ENCODE data around the gene SRPK2.
"Not testable (repeated sequence)": the region's sequence is repeated elsewhere in the genome, so short reads cannot be mapped to it uniquely, and the experiment has no call there.

The SRPK2 gene

GRCh38 chr7:105324606-105325005 lies 64.1 kb downstream of the SRPK2 start:
- H3K4me1 Mint-ChIP-seq, result peaks cover 76% of the 10 kb centered on the region
- not testable (repeated sequence) for H3K9me3 Mint-ChIP-seq; ATAC-seq (replicated peaks; ENCODE audit: extremely low read depth, poor library complexity, severe bottlenecking); H3K4me3 Mint-ChIP-seq; DNase-seq (ENCODE audit: low spot score in 2 of 2); H3K27me3 Mint-ChIP-seq; H3K27ac Mint-ChIP-seq (ENCODE audit: low read depth); H3K36me3 Mint-ChIP-seq (ENCODE audit: insufficient read depth)

- Mint-ChIP-seq H3K27ac (ENCODE audit: low read depth) (no peak overlapping the region), H3K9me3 (no peaks in the 10 kb centered on the region), H3K36me3 (ENCODE audit: insufficient read depth) (peaks cover 5% of the 10 kb centered on the region), H3K4me3 (no peak overlapping the region), H3K4me1 (peaks cover 76% of the 10 kb centered on the region), H3K27me3 (no peaks in the 10 kb centered on the region)
- no peak for DNase-seq (ENCODE audit: low spot score in 2 of 2)
- ATAC-seq (replicated peaks; ENCODE audit: extremely low read depth, poor library complexity, severe bottlenecking), result no peak
Observed at GRCh38 chr7:105323366-105323765, 65.4 kb downstream of the SRPK2 start.

- Mint-ChIP-seq H3K27me3 (no peaks in the 10 kb centered on the region), H3K4me3 (no peak overlapping the region), H3K27ac (ENCODE audit: low read depth) (no peak overlapping the region), H3K4me1 (peaks cover 75% of the 10 kb centered on the region), H3K9me3 (no peaks in the 10 kb centered on the region), H3K36me3 (ENCODE audit: insufficient read depth) (peaks cover 5% of the 10 kb centered on the region)
- ATAC-seq (replicated peaks; ENCODE audit: extremely low read depth, poor library complexity, severe bottlenecking) (no peak), DNase-seq (ENCODE audit: low spot score in 2 of 2) (no peak)
Observed at GRCh38 chr7:105322655-105323277, 66.0 kb downstream of the SRPK2 start.

- ATAC-seq (replicated peaks; ENCODE audit: extremely low read depth, poor library complexity, severe bottlenecking) (no peak), DNase-seq (ENCODE audit: low spot score in 2 of 2) (no peak)
- H3K36me3 Mint-ChIP-seq (ENCODE audit: insufficient read depth), result peaks cover 4% of the 10 kb centered on the region
- H3K27me3 Mint-ChIP-seq, result no peaks in the 10 kb centered on the region
- peaks cover 67% of the 10 kb centered on the region for H3K4me1 Mint-ChIP-seq
- H3K9me3 Mint-ChIP-seq, result no peaks in the 10 kb centered on the region
- H3K27ac Mint-ChIP-seq (ENCODE audit: low read depth), result no peak overlapping the region
- H3K4me3 Mint-ChIP-seq, result no peak overlapping the region
Observed at GRCh38 chr7:105321754-105322455, 66.8 kb downstream of the SRPK2 start.

- no peak overlapping the region for H3K4me3 Mint-ChIP-seq
- no peak overlapping the region for H3K27ac Mint-ChIP-seq (ENCODE audit: low read depth)
- DNase-seq (ENCODE audit: low spot score in 2 of 2) (no peak), ATAC-seq (replicated peaks; ENCODE audit: extremely low read depth, poor library complexity, severe bottlenecking) (no peak)
- H3K36me3 Mint-ChIP-seq (ENCODE audit: insufficient read depth), result peaks cover 4% of the 10 kb centered on the region
- no peaks in the 10 kb centered on the region for H3K27me3 Mint-ChIP-seq
- peaks cover 63% of the 10 kb centered on the region for H3K4me1 Mint-ChIP-seq
- H3K9me3 Mint-ChIP-seq, result no peaks in the 10 kb centered on the region
Observed at GRCh38 chr7:105320896-105321295, 67.8 kb downstream of the SRPK2 start.

GRCh38 chr7:105319578-105319977 lies 69.1 kb downstream of the SRPK2 start:
- no peaks in the 10 kb centered on the region for H3K27me3 Mint-ChIP-seq
- peaks cover 4% of the 10 kb centered on the region for H3K36me3 Mint-ChIP-seq (ENCODE audit: insufficient read depth)
- H3K9me3 Mint-ChIP-seq, result no peaks in the 10 kb centered on the region
- DNase-seq (ENCODE audit: low spot score in 2 of 2) (no peak), ATAC-seq (replicated peaks; ENCODE audit: extremely low read depth, poor library complexity, severe bottlenecking) (no peak)
- peaks cover 51% of the 10 kb centered on the region for H3K4me1 Mint-ChIP-seq
- H3K27ac Mint-ChIP-seq (ENCODE audit: low read depth), result no peak overlapping the region
- no peak overlapping the region for H3K4me3 Mint-ChIP-seq

- Mint-ChIP-seq H3K4me1 (peaks cover 33% of the 10 kb centered on the region), H3K9me3 (no peaks in the 10 kb centered on the region), H3K27me3 (no peaks in the 10 kb centered on the region), H3K36me3 (ENCODE audit: insufficient read depth) (peaks cover 2% of the 10 kb centered on the region), H3K27ac (ENCODE audit: low read depth) (no peak overlapping the region), H3K4me3 (no peak overlapping the region)
- ATAC-seq (replicated peaks; ENCODE audit: extremely low read depth, poor library complexity, severe bottlenecking), result no peak
- no peak for DNase-seq (ENCODE audit: low spot score in 2 of 2)
Observed at GRCh38 chr7:105316578-105317344, 72.0 kb downstream of the SRPK2 start.

GRCh38 chr7:105315357-105315756 lies 73.4 kb downstream of the SRPK2 start:
- Mint-ChIP-seq H3K27ac (ENCODE audit: low read depth) (no peak overlapping the region), H3K4me3 (no peak overlapping the region), H3K27me3 (no peaks in the 10 kb centered on the region), H3K4me1 (peaks cover 34% of the 10 kb centered on the region), H3K9me3 (no peaks in the 10 kb centered on the region), H3K36me3 (ENCODE audit: insufficient read depth) (peaks cover 2% of the 10 kb centered on the region)
- no peak for ATAC-seq (replicated peaks; ENCODE audit: extremely low read depth, poor library complexity, severe bottlenecking)
- no peak for DNase-seq (ENCODE audit: low spot score in 2 of 2)

GRCh38 chr7:105309235-105310169 lies 79.2 kb downstream of the SRPK2 start:
- Mint-ChIP-seq H3K27me3 (no peaks in the 10 kb centered on the region), H3K36me3 (ENCODE audit: insufficient read depth) (peaks cover 5% of the 10 kb centered on the region), H3K4me1 (peaks cover 64% of the 10 kb centered on the region), H3K27ac (ENCODE audit: low read depth) (peak overlapping the region; percentile 72), H3K9me3 (no peaks in the 10 kb centered on the region), H3K4me3 (peak overlapping the region; percentile 33)
- DNase-seq (ENCODE audit: low spot score in 2 of 2) (no peak), ATAC-seq (replicated peaks; ENCODE audit: extremely low read depth, poor library complexity, severe bottlenecking) (peak; percentile 65)

- Mint-ChIP-seq H3K9me3 (no peaks in the 10 kb centered on the region), H3K27ac (ENCODE audit: low read depth) (no peak overlapping the region), H3K4me1 (peaks cover 74% of the 10 kb centered on the region), H3K36me3 (ENCODE audit: insufficient read depth) (peaks cover 6% of the 10 kb centered on the region), H3K4me3 (no peak overlapping the region), H3K27me3 (no peaks in the 10 kb centered on the region)
- ATAC-seq (replicated peaks; ENCODE audit: extremely low read depth, poor library complexity, severe bottlenecking) (no peak), DNase-seq (ENCODE audit: low spot score in 2 of 2) (no peak)
Observed at GRCh38 chr7:105307163-105307672, 81.5 kb downstream of the SRPK2 start.

GRCh38 chr7:105306298-105306748 lies 82.4 kb downstream of the SRPK2 start:
- H3K36me3 Mint-ChIP-seq (ENCODE audit: insufficient read depth), result peaks cover 6% of the 10 kb centered on the region
- no peak for ATAC-seq (replicated peaks; ENCODE audit: extremely low read depth, poor library complexity, severe bottlenecking)

GRCh38 chr7:105305633-105306032 lies 83.1 kb downstream of the SRPK2 start:
- peaks cover 6% of the 10 kb centered on the region for H3K36me3 Mint-ChIP-seq (ENCODE audit: insufficient read depth)
- H3K9me3 Mint-ChIP-seq, result peaks cover 2% of the 10 kb centered on the region
- no peaks in the 10 kb centered on the region for H3K27me3 Mint-ChIP-seq
- H3K4me3 Mint-ChIP-seq, result no peak overlapping the region
- H3K4me1 Mint-ChIP-seq, result peaks cover 73% of the 10 kb centered on the region
- ATAC-seq (replicated peaks; ENCODE audit: extremely low read depth, poor library complexity, severe bottlenecking), result no peak
- no peak for DNase-seq (ENCODE audit: low spot score in 2 of 2)
- H3K27ac Mint-ChIP-seq (ENCODE audit: low read depth), result no peak overlapping the region

More at GRCh38 chr7:105306298-105306748, 82.4 kb downstream of the SRPK2 start:
- no peak for DNase-seq (ENCODE audit: low spot score in 2 of 2)
- no peaks in the 10 kb centered on the region for H3K27me3 Mint-ChIP-seq
- no peaks in the 10 kb centered on the region for H3K9me3 Mint-ChIP-seq
- no peak overlapping the region for H3K4me3 Mint-ChIP-seq
- H3K4me1 Mint-ChIP-seq, result peaks cover 76% of the 10 kb centered on the region
- H3K27ac Mint-ChIP-seq (ENCODE audit: low read depth), result peak overlapping the region; percentile 53
